Fibroblast of lung (primary cell): Measurements from ENCODE around the gene GRID1.

Experiments
- EZH2 ChIP-seq: IDR thresholded peaks from 2 replicates; pipeline ENCODE4 v1.5.1; 2012; ENCODE audit warnings: low read length, control low read depth, mild to moderate bottlenecking; ENCODE audit errors: missing control alignments
- TF ChIP-seq, protein P1 (sequence below), 2 donors: IDR thresholded peaks in 1 of 2; conservative IDR thresholded peaks in 1 of 2; 1 replicate in 1 of 2; 2 replicates in 1 of 2; pipeline ENCODE4 v1.5.1; 2011 to 2012; ENCODE audit warnings: low read length in 2 of 2, control low read depth in 1 of 2, inconsistent platforms in 1 of 2, low read depth in 1 of 2, mild to moderate bottlenecking in 1 of 2

GRCh38 chr10:86141896-86142295 lies 224.7 kb downstream of the GRID1 start:
- no peak for TF ChIP-seq EZH2
- TF ChIP-seq, protein P1, sequence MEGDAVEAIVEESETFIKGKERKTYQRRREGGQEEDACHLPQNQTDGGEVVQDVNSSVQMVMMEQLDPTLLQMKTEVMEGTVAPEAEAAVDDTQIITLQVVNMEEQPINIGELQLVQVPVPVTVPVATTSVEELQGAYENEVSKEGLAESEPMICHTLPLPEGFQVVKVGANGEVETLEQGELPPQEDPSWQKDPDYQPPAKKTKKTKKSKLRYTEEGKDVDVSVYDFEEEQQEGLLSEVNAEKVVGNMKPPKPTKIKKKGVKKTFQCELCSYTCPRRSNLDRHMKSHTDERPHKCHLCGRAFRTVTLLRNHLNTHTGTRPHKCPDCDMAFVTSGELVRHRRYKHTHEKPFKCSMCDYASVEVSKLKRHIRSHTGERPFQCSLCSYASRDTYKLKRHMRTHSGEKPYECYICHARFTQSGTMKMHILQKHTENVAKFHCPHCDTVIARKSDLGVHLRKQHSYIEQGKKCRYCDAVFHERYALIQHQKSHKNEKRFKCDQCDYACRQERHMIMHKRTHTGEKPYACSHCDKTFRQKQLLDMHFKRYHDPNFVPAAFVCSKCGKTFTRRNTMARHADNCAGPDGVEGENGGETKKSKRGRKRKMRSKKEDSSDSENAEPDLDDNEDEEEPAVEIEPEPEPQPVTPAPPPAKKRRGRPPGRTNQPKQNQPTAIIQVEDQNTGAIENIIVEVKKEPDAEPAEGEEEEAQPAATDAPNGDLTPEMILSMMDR (conservative IDR thresholded peaks at IDR 0.05 in 1 of 2, IDR thresholded peaks at IDR 0.05 in 1 of 2; ENCODE audit: low read depth in 1 of 2, low read length in 2 of 2): no peak
